Adipose tissue (tissue), 3 donors: ENCODE results near the gene C2orf69. TPM values are rescaled to one million over a fixed set of nuclear protein-coding genes. Genes with fewer than 3 reads are reported as not detected.

Source experiments
- H3K27ac ChIP-seq: one replicate; pipeline ENCODE4 v1.5.1; 2013; ENCODE audit warnings: low read depth, low read length
- WGBS, 3 donors: extraction: QIAGEN DNeasy Blood & Tissue Kit; methylation state at CpG; one replicate each; pipeline ENCODE4 v1.1.7; 2013; 5-methylcytosine and 5-hydroxymethylcytosine counted together
- polyA plus RNA-seq, 3 donors: library from polyadenylated mRNA; stranded (reverse); fragments of 200-250 nt; gene quantifications; one replicate each; pipeline ENCODE4 v1.2.3, GENCODE V29; 2013
- donor health status: healthy with polysubstance abuse.
- donor health status: Bipolar disorder and iron deficiency.
- donor health status: healthy.

Gene C2orf69
- polyA plus RNA-seq, 3 donors, result 4.4 to 7.2 (median 6.4) TPM

GRCh38 chr2:199955007-199955338 is 43.9 kb downstream of the C2orf69 start:
- H3K27ac ChIP-seq, result no peak overlapping the region
- 0 to 1% (median 0%) methylated on average over 13 of the region's 13 CpGs for WGBS, 3 donors

GRCh38 chr2:199955339-199956061 is 44.4 kb downstream of the C2orf69 start, which contains the start of the genes MAIP1 and TYW5:
MAIP1 (plus strand) TSS chr2:199955582; CDS start chr2:199955799, 217 bp downstream.
TYW5 (minus strand) TSS chr2:199955491; CDS start chr2:199955470, 21 bp downstream.
- WGBS, 3 donors, result 0 to 1% (median 0%) methylated on average over 64 of the region's 64 CpGs
- H3K27ac ChIP-seq, result no peak within 1 kb of the TSS

GRCh38 chr2:199956062-199956380 is 44.9 kb downstream of the C2orf69 start:
- 0 to 1% (median 1%) methylated on average over 9 to 10 of the region's 10 CpGs for WGBS, 3 donors
- no peak overlapping the region for H3K27ac ChIP-seq

- WGBS, 3 donors, result 85 to 96% (median 93%) methylated on average over 4 of the region's 4 CpGs
- H3K27ac ChIP-seq, result no peak overlapping the region
Measured at GRCh38 chr2:199958014-199958413, 46.9 kb downstream of the C2orf69 start.

GRCh38 chr2:199962203-199962602 is 51.1 kb downstream of the C2orf69 start:
- no peak overlapping the region for H3K27ac ChIP-seq
- WGBS, 3 donors, result 88 to 98% (median 94%) methylated on average over 2 of the region's 2 CpGs

- 66 to 78% (median 74%) methylated on average over 2 of the region's 2 CpGs for WGBS, 3 donors
Measured at GRCh38 chr2:199966405-199966804, 55.3 kb downstream of the C2orf69 start.

GRCh38 chr2:199966976-199967375 is 55.9 kb downstream of the C2orf69 start:
- WGBS, 3 donors, result 86 to 97% (median 94%) methylated on average over 1 of the region's 1 CpG
- H3K27ac ChIP-seq, result no peak overlapping the region

More at GRCh38 chr2:199966405-199966804, 55.3 kb downstream of the C2orf69 start:
- no peak overlapping the region for H3K27ac ChIP-seq

GRCh38 chr2:199968126-199968525 is 57.0 kb downstream of the C2orf69 start:
- no peak overlapping the region for H3K27ac ChIP-seq
- 90 to 95% (median 94%) methylated on average over 1 of the region's 1 CpG for whole genome bisulfite sequencing, 3 donors

- 70 to 91% (median 88%) methylated on average over 6 of the region's 6 CpGs for WGBS, 3 donors
- H3K27ac ChIP-seq, result no peak overlapping the region
Measured at GRCh38 chr2:199972088-199972626, 61.1 kb downstream of the C2orf69 start.

- WGBS, 3 donors, result 12 to 31% (median 29%) methylated on average over 2 of the region's 2 CpGs
- no peak overlapping the region for H3K27ac ChIP-seq
Measured at GRCh38 chr2:199973703-199974102, 62.6 kb downstream of the C2orf69 start.

- no peak overlapping the region for H3K27ac ChIP-seq
- 91 to 92% (median 91%) methylated on average over 3 of the region's 3 CpGs for WGBS, 3 donors
Measured at GRCh38 chr2:199975273-199975895, 64.3 kb downstream of the C2orf69 start.

Other genes starting within 250 kb of the C2orf69 start
- 1 to 10 TPM in 2 of 3 donors, under 1 TPM in 1; 0.90 to 3.4 (median 1.4) TPM for gene FTCDNL1, start 60.1 kb upstream of the C2orf69 start, polyA plus RNA-seq
- gene TYW5, start 44.2 kb downstream of the C2orf69 start, polyA plus RNA-seq, result 1 to 10 TPM; 2.0 to 3.0 (median 2.7) TPM
- gene MAIP1, start 44.3 kb downstream of the C2orf69 start, polyA plus RNA-seq, result 10 to 100 TPM; 10.1 to 18.7 (median 10.8) TPM